ENCODE measurements around the gene TPP2. TPM values are rescaled to one million over a fixed set of nuclear protein-coding genes. Genes with fewer than 3 reads are reported as not detected.

Gene TPP2
- total RNA-seq, 1 donor from 2014 or later = 37.6 TPM

DNA sequence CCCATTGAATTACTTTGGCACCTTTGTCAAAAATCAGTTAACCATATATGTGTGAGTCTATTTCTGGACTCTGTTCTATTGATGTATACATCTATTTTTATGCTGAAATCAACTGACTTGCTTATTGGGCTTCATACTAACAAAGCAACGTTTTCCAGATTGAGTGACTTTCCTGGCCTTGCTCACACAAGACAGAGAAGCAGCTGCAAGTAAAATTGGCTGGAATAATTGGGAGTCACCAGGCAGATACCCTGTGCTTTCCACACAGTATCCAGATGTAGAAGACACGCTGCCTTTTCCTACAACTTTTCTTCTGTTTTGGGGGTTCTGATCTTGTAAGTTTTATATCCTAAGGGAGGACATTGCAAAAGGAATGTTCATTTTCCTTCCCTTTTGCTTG is 86.9 kb downstream of the TPP2 start:
- DNase-seq (ENCODE audit: low read depth) (no peak), FAIRE-seq (no peak)
- H3K9me3 ChIP-seq (ENCODE audit: insufficient read depth, low read depth, low read length) = no peaks in the 10 kb centered on the region
- H3K27ac ChIP-seq (ENCODE audit: low read depth, low read length) = no peak overlapping the region
- no peak overlapping the region for H2AFZ ChIP-seq (ENCODE audit: low read depth, low read length)
- no peak overlapping the region for H3K4me3 ChIP-seq (ENCODE audit: insufficient read depth, low read depth, low read length)
- Mint-ChIP-seq H3K27ac (ENCODE audit: unreplicated experiment) (no peak overlapping the region), H3K4me3 (ENCODE audit: unreplicated experiment) (no peak overlapping the region), H3K4me1 (ENCODE audit: low read depth, unreplicated experiment) (no peaks in the 10 kb centered on the region), H3K36me3 (ENCODE audit: low read depth, unreplicated experiment) (peaks cover 10% of the 10 kb centered on the region), H3K9me3 (ENCODE audit: unreplicated experiment) (peaks cover 4% of the 10 kb centered on the region), H3K27me3 (ENCODE audit: low read depth, unreplicated experiment) (no peaks in the 10 kb centered on the region)
- no peaks in the 10 kb centered on the region for H3K4me1 ChIP-seq (ENCODE audit: insufficient read depth, low read length)
- H3K79me2 ChIP-seq (ENCODE audit: insufficient read depth, low read length) = no peaks in the 10 kb centered on the region
- H4K20me1 ChIP-seq (ENCODE audit: insufficient read depth, low read length) = no peaks in the 10 kb centered on the region
- TF ChIP-seq CTCF (IDR thresholded peaks at IDR 0.05; ENCODE audit: insufficient read depth, low read depth, low read length) (no peak), EZH2 (IDR thresholded peaks at IDR 0.05; ENCODE audit: insufficient read depth, low read length) (no peak)
- H3K9ac ChIP-seq (ENCODE audit: low read length) = no peak overlapping the region
- H3K36me3 ChIP-seq (ENCODE audit: insufficient read depth, low read length) = peaks cover 13% of the 10 kb centered on the region
- H3K4me2 ChIP-seq (ENCODE audit: low read length) = no peak overlapping the region
- H3K27me3 ChIP-seq (ENCODE audit: insufficient read depth, low read length) = no peaks in the 10 kb centered on the region

GRCh38 chr13:102686024-102686423 is 89.2 kb downstream of the TPP2 start:
- Histone ChIP-seq H3K36me3 (ENCODE audit: insufficient read depth, low read length) (no peaks in the 10 kb centered on the region), H4K20me1 (ENCODE audit: insufficient read depth, low read length) (no peaks in the 10 kb centered on the region), H3K9ac (ENCODE audit: low read length) (no peak overlapping the region), H3K27ac (ENCODE audit: low read depth, low read length) (no peak overlapping the region), H3K27me3 (ENCODE audit: insufficient read depth, low read length) (no peaks in the 10 kb centered on the region), H3K4me3 (ENCODE audit: insufficient read depth, low read depth, low read length) (no peak overlapping the region), H3K79me2 (ENCODE audit: insufficient read depth, low read length) (no peaks in the 10 kb centered on the region), H2AFZ (ENCODE audit: low read depth, low read length) (no peak overlapping the region), H3K4me2 (ENCODE audit: low read length) (no peak overlapping the region), H3K4me1 (ENCODE audit: insufficient read depth, low read length) (no peaks in the 10 kb centered on the region), H3K9me3 (ENCODE audit: insufficient read depth, low read depth, low read length) (no peaks in the 10 kb centered on the region)
- Mint-ChIP-seq H3K9me3 (ENCODE audit: unreplicated experiment) (peaks cover 4% of the 10 kb centered on the region), H3K36me3 (ENCODE audit: low read depth, unreplicated experiment) (peaks cover 5% of the 10 kb centered on the region), H3K4me1 (ENCODE audit: low read depth, unreplicated experiment) (no peaks in the 10 kb centered on the region), H3K4me3 (ENCODE audit: unreplicated experiment) (no peak overlapping the region), H3K27me3 (ENCODE audit: low read depth, unreplicated experiment) (peaks cover 2% of the 10 kb centered on the region), H3K27ac (ENCODE audit: unreplicated experiment) (no peak overlapping the region)
- no peak for DNase-seq (ENCODE audit: low read depth)
- TF ChIP-seq CTCF (IDR thresholded peaks at IDR 0.05; ENCODE audit: insufficient read depth, low read depth, low read length) (no peak), EZH2 (IDR thresholded peaks at IDR 0.05; ENCODE audit: insufficient read depth, low read length) (no peak)
- no peak for FAIRE-seq

GRCh38 chr13:102687520-102687919 is 90.7 kb downstream of the TPP2 start:
- TF ChIP-seq EZH2 (IDR thresholded peaks at IDR 0.05; ENCODE audit: insufficient read depth, low read length) (no peak), CTCF (IDR thresholded peaks at IDR 0.05; ENCODE audit: insufficient read depth, low read depth, low read length) (no peak)
- no peak overlapping the region for H3K4me2 ChIP-seq (ENCODE audit: low read length)
- FAIRE-seq (no peak), DNase-seq (ENCODE audit: low read depth) (no peak)
- Mint-ChIP-seq H3K4me1 (ENCODE audit: low read depth, unreplicated experiment) (no peaks in the 10 kb centered on the region), H3K4me3 (ENCODE audit: unreplicated experiment) (no peak overlapping the region), H3K27ac (ENCODE audit: unreplicated experiment) (no peak overlapping the region), H3K27me3 (ENCODE audit: low read depth, unreplicated experiment) (peaks cover 7% of the 10 kb centered on the region), H3K9me3 (ENCODE audit: unreplicated experiment) (peaks cover 1% of the 10 kb centered on the region), H3K36me3 (ENCODE audit: low read depth, unreplicated experiment) (no peaks in the 10 kb centered on the region)
- H3K27me3 ChIP-seq (ENCODE audit: insufficient read depth, low read length) = no peaks in the 10 kb centered on the region
- H3K27ac ChIP-seq (ENCODE audit: low read depth, low read length) = no peak overlapping the region
- no peak overlapping the region for H3K4me3 ChIP-seq (ENCODE audit: insufficient read depth, low read depth, low read length)
- no peaks in the 10 kb centered on the region for H3K36me3 ChIP-seq (ENCODE audit: insufficient read depth, low read length)
- no peaks in the 10 kb centered on the region for H3K79me2 ChIP-seq (ENCODE audit: insufficient read depth, low read length)
- H3K9me3 ChIP-seq (ENCODE audit: insufficient read depth, low read depth, low read length) = no peaks in the 10 kb centered on the region
- H3K4me1 ChIP-seq (ENCODE audit: insufficient read depth, low read length) = no peaks in the 10 kb centered on the region
- no peaks in the 10 kb centered on the region for H4K20me1 ChIP-seq (ENCODE audit: insufficient read depth, low read length)
- H2AFZ ChIP-seq (ENCODE audit: low read depth, low read length) = no peak overlapping the region
- H3K9ac ChIP-seq (ENCODE audit: low read length) = no peak overlapping the region

Measured in astrocyte (in vitro differentiated cells and primary cell).